Measurements from ENCODE around the gene RAB40B.

Gene RAB40B

DNA sequence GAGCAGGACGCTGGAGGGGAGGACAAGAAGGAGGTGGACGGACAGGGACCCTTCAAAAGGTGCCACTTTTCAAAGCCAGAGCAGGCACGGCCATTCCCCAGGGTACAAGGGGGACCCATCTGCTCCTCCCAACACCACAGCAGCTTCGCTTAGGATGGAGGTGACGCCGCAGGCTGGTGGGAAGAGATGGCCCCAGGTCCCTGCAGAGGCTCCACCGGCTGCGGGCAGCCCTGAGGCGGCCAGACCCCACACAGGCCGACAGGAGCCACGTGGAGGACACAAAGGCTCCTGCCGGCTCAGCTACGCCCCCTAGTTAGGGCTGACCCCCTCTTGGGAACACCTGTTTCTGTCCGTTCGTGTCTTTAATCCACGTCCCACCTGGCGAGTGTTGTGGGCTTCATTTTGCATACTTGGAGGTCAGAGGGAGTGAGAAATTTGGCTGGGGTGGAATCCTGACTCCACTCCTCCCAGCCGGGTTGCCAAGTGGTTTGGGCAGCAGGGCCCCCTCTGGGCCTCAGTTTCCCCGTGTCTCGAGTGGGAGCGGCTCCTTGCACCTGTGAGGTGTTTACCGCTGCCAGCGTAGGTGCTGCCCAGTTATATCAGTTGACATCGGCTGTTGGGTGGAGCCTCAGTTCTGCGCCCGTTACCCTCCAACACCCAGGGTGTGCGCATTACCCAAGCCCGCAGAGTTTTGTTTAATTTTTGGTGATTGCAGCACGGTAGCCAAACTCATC lies 12.2 kb upstream of the RAB40B start:
- Histone ChIP-seq H3K27me3 (ENCODE audit: low read depth, low read length) (no peaks in the 10 kb centered on the region), H3K4me2 (ENCODE audit: low read length) (no peak overlapping the region), H3K9me3 (ENCODE audit: insufficient read depth, low read length) (no peaks in the 10 kb centered on the region), H3K4me3 (ENCODE audit: low read length) (no peak overlapping the region), H4K20me1 (ENCODE audit: insufficient read depth, low read length) (no peaks in the 10 kb centered on the region), H3K4me1 (ENCODE audit: low read length) (peaks cover 21% of the 10 kb centered on the region), H3K9ac (ENCODE audit: low read length) (no peak overlapping the region), H3K36me3 (replicated peaks; ENCODE audit: low read depth, low read length) (no peaks in the 10 kb centered on the region), H2AFZ (ENCODE audit: low read depth, low read length) (no peak overlapping the region), H3K79me2 (ENCODE audit: low read length) (no peaks in the 10 kb centered on the region), H3K27ac (ENCODE audit: low read length) (no peak overlapping the region)
- TF ChIP-seq EZH2phosphoT487 (IDR thresholded peaks at IDR 0.05; ENCODE audit: low read depth), result no peak
- TF ChIP-seq, protein P1, sequence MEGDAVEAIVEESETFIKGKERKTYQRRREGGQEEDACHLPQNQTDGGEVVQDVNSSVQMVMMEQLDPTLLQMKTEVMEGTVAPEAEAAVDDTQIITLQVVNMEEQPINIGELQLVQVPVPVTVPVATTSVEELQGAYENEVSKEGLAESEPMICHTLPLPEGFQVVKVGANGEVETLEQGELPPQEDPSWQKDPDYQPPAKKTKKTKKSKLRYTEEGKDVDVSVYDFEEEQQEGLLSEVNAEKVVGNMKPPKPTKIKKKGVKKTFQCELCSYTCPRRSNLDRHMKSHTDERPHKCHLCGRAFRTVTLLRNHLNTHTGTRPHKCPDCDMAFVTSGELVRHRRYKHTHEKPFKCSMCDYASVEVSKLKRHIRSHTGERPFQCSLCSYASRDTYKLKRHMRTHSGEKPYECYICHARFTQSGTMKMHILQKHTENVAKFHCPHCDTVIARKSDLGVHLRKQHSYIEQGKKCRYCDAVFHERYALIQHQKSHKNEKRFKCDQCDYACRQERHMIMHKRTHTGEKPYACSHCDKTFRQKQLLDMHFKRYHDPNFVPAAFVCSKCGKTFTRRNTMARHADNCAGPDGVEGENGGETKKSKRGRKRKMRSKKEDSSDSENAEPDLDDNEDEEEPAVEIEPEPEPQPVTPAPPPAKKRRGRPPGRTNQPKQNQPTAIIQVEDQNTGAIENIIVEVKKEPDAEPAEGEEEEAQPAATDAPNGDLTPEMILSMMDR (IDR thresholded peaks at IDR 0.05; ENCODE audit: low read depth, low read length), result peak; percentile 13; the same call in 1 of the 2 replicates

DNA sequence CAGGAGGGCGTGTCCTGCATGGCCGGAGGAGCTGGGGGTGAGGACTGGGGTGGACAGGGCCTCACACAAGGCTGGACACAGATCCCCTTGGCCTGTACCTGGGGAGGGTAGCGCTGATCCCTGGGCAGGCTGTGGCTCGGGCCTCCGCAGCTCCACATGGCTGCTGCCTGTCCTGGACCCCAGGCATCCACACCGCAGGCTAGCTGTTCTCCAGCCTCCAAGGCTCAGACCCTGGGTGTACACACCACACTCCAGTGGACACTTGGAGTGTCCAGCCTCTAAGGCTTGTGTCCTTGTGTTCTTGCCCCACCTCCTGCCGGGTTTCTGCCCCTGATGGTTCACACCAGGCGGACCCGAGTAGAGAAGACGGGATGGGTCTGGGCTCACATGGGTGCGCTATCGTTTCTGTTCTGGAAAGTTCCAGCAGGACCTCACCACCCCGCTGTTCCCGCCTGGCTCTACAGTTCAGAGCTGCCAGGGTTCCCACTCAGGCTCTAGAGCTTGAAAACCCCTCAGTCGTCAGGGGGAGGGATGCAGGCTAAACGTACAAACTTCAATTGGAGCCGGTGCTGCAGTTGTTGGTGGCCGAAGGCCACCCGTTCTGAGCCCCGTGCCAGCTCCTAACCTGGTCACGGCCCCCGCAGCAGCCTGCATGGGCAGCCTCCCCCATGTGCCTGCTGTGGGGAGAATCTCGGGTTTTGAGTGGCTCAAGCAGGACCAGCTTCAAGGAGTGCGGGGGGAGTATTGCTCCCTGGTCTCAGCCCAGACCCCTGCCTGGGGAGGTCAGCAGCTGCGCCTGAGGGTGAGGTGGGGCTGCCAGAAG lies 11.4 kb upstream of the RAB40B start:
- Histone ChIP-seq H3K27ac (ENCODE audit: low read length) (no peak overlapping the region), H3K4me1 (ENCODE audit: low read length) (peaks cover 19% of the 10 kb centered on the region), H3K9me3 (ENCODE audit: insufficient read depth, low read length) (no peaks in the 10 kb centered on the region), H4K20me1 (ENCODE audit: insufficient read depth, low read length) (no peaks in the 10 kb centered on the region), H3K9ac (ENCODE audit: low read length) (no peak overlapping the region), H3K36me3 (replicated peaks; ENCODE audit: low read depth, low read length) (no peaks in the 10 kb centered on the region), H2AFZ (ENCODE audit: low read depth, low read length) (no peak overlapping the region), H3K27me3 (ENCODE audit: low read depth, low read length) (no peaks in the 10 kb centered on the region), H3K4me3 (ENCODE audit: low read length) (0 out of 2 replicates have a peak overlapping the region, but pooled peaks have one; percentile 14), H3K79me2 (ENCODE audit: low read length) (no peaks in the 10 kb centered on the region), H3K4me2 (ENCODE audit: low read length) (peak overlapping the region; percentile 42)
- TF ChIP-seq, protein P1 (IDR thresholded peaks at IDR 0.05; ENCODE audit: low read depth, low read length), result no peak
- no peak for TF ChIP-seq EZH2phosphoT487 (IDR thresholded peaks at IDR 0.05; ENCODE audit: low read depth)

GRCh38 chr17:82709024-82709675 lies 10.7 kb upstream of the RAB40B start:
- no peak overlapping the region for H2AFZ ChIP-seq (ENCODE audit: low read depth, low read length)
- peak overlapping the region; percentile 42 for H3K4me2 ChIP-seq (ENCODE audit: low read length)
- no peaks in the 10 kb centered on the region for H3K27me3 ChIP-seq (ENCODE audit: low read depth, low read length)
- TF ChIP-seq, protein P1 (IDR thresholded peaks at IDR 0.05; ENCODE audit: low read depth, low read length), result no peak
- no peak for TF ChIP-seq EZH2phosphoT487 (IDR thresholded peaks at IDR 0.05; ENCODE audit: low read depth)
- H3K9me3 ChIP-seq (ENCODE audit: insufficient read depth, low read length), result no peaks in the 10 kb centered on the region
- H3K9ac ChIP-seq (ENCODE audit: low read length), result no peak overlapping the region
- no peaks in the 10 kb centered on the region for H3K79me2 ChIP-seq (ENCODE audit: low read length)
- no peaks in the 10 kb centered on the region for H4K20me1 ChIP-seq (ENCODE audit: insufficient read depth, low read length)
- H3K4me1 ChIP-seq (ENCODE audit: low read length), result peaks cover 22% of the 10 kb centered on the region
- no peaks in the 10 kb centered on the region for H3K36me3 ChIP-seq (replicated peaks; ENCODE audit: low read depth, low read length)
- H3K4me3 ChIP-seq (ENCODE audit: low read length), result 0 out of 2 replicates have a peak overlapping the region, but pooled peaks have one; percentile 14
- no peak overlapping the region for H3K27ac ChIP-seq (ENCODE audit: low read length)

- Histone ChIP-seq H3K4me3 (ENCODE audit: low read length) (no peak overlapping the region), H3K27ac (ENCODE audit: low read length) (no peak overlapping the region), H3K36me3 (replicated peaks; ENCODE audit: low read depth, low read length) (no peaks in the 10 kb centered on the region), H3K27me3 (ENCODE audit: low read depth, low read length) (no peaks in the 10 kb centered on the region), H3K4me2 (ENCODE audit: low read length) (no peak overlapping the region), H3K9me3 (ENCODE audit: insufficient read depth, low read length) (no peaks in the 10 kb centered on the region), H3K79me2 (ENCODE audit: low read length) (no peaks in the 10 kb centered on the region), H3K4me1 (ENCODE audit: low read length) (peaks cover 46% of the 10 kb centered on the region), H4K20me1 (ENCODE audit: insufficient read depth, low read length) (no peaks in the 10 kb centered on the region), H3K9ac (ENCODE audit: low read length) (no peak overlapping the region), H2AFZ (ENCODE audit: low read depth, low read length) (no peak overlapping the region)
- TF ChIP-seq EZH2phosphoT487 (IDR thresholded peaks at IDR 0.05; ENCODE audit: low read depth), result no peak
- TF ChIP-seq, protein P1 (IDR thresholded peaks at IDR 0.05; ENCODE audit: low read depth, low read length), result no peak
Measured at GRCh38 chr17:82705756-82706155, 7.3 kb upstream of the RAB40B start.
